OCI-LY7 (cell line): ENCODE data around the gene PDE2A. TPM values are rescaled to one million over a fixed set of nuclear protein-coding genes. Genes with fewer than 3 reads are reported as not detected.

ENCODE experiments used
- BruUV-seq: library from RNA; stranded (reverse); fragments of 400-500 nt; replicated peaks from 2 replicates; lab custom pipeline; 2021; lab: Mats Ljungman, UMichigan
- CTCF ChIA-PET: fragments of 300-600 bp; sonication (Branson Sonifier 250); formaldehyde crosslinking; loops from one replicate; lab custom pipeline; 2022; ENCODE audit warnings: antibody characterized with exemption; ENCODE audit not compliant: unreplicated experiment; lab: Charles Lee
- POLR2A ChIA-PET: fragments of 300-600 bp; sonication (Branson Sonifier 250); formaldehyde crosslinking; loops from one replicate; lab custom pipeline; 2022; ENCODE audit warnings: antibody characterized with exemption; lab: Charles Lee
- DNase-seq: peaks from one replicate; pipeline ENCODE4 v3.0.0-alpha.2; 2015; ENCODE audit warnings: low spot score
- H2AFZ ChIP-seq: fragments of 200-600 bp; sonication (generic), shearing (Covaris generic); 2 replicates; pipeline ENCODE4 v1.6.1; 2014; ENCODE audit warnings: mild to moderate bottlenecking, antibody characterized with exemption, low read length, moderate library complexity
- H3K27ac ChIP-seq: fragments of 200-600 bp; sonication (generic); 2 replicates; pipeline ENCODE4 v1.5.1; 2014; ENCODE audit warnings: mixed run types, low read depth, mild to moderate bottlenecking, moderate library complexity, low read length, inconsistent platforms; ENCODE audit not compliant: poor library complexity, severe bottlenecking
- H3K36me3 ChIP-seq: fragments of 200-600 bp; sonication (generic); 2 replicates; pipeline ENCODE4 v1.6.1; 2014; ENCODE audit warnings: mild to moderate bottlenecking, antibody characterized with exemption, low read length, moderate library complexity, mixed read lengths; ENCODE audit not compliant: insufficient read depth
- H3K4me1 ChIP-seq: fragments of 200-600 bp; sonication (generic); 2 replicates; pipeline ENCODE4 v1.5.1; 2014; ENCODE audit warnings: mild to moderate bottlenecking, low read length; ENCODE audit not compliant: insufficient read depth, poor library complexity, severe bottlenecking
- H3K4me2 ChIP-seq: fragments of 200-600 bp; sonication (generic); 2 replicates; pipeline ENCODE4 v1.6.1; 2014; ENCODE audit warnings: mild to moderate bottlenecking, low read length
- H3K4me3 ChIP-seq: fragments of 200-600 bp; sonication (generic); 2 replicates; pipeline ENCODE4 v1.5.1; 2014; ENCODE audit warnings: mild to moderate bottlenecking, low read depth, low read length; ENCODE audit not compliant: poor library complexity, severe bottlenecking
- H3K79me2 ChIP-seq: fragments of 200-600 bp; sonication (generic); 2 replicates; pipeline ENCODE4 v1.6.1; 2016; ENCODE audit warnings: low read depth, mild to moderate bottlenecking, low read length, moderate library complexity, mixed read lengths; ENCODE audit not compliant: insufficient read depth
- H3K9me2 ChIP-seq: fragments of 200-600 bp; sonication (generic); 2 replicates; pipeline ENCODE4 v1.6.1; 2016; ENCODE audit warnings: mild to moderate bottlenecking, low read length, mixed read lengths; ENCODE audit not compliant: insufficient read depth
- H3K9me3 ChIP-seq: fragments of 200-600 bp; sonication (generic); 2 replicates; pipeline ENCODE4 v1.6.1; 2014; ENCODE audit warnings: mild to moderate bottlenecking, mixed run types, low read length, mixed read lengths
- H4K20me1 ChIP-seq: fragments of 200-600 bp; sonication (generic); 2 replicates; pipeline ENCODE4 v1.6.1; 2014; ENCODE audit warnings: mild to moderate bottlenecking, antibody characterized with exemption, low read length, moderate library complexity, mixed read lengths; ENCODE audit not compliant: insufficient read depth
- EZH2phosphoT487 ChIP-seq: fragments of 200-600 bp; sonication (generic); IDR thresholded peaks from 2 replicates; pipeline ENCODE4 v1.6.1; 2018; ENCODE audit warnings: low read depth, borderline replicate concordance, mild to moderate bottlenecking, mixed run types, antibody characterized with exemption, low read length, moderate library complexity, mixed read lengths
- intact Hi-C: fragments of 100-400 bp; cut with micrococcal nuclease; formaldehyde crosslinking; loops from one replicate; pipeline ENCODE4 v1.10.0; 2022; ENCODE audit not compliant: unreplicated experiment
- total RNA-seq, 2 experiments: library from RNA; depleted of rRNA in 1 of 2; stranded (reverse); fragments of >200 nt in 1 of 2; shearing (Covaris generic) in 1 of 2; gene quantifications; 2 replicates each; pipeline ENCODE4 v1.2.3, GENCODE V29; 2014 to 2022
- TF ChIP-seq, protein P1 (sequence below): fragments of 200-600 bp; sonication (generic); conservative IDR thresholded peaks from 2 replicates; pipeline ENCODE4 v1.5.1; 2014; ENCODE audit warnings: mild to moderate bottlenecking, antibody characterized with exemption, low read length, moderate library complexity, mixed read lengths

PDE2A gene
- total RNA-seq, 2 experiments from 2014 or later: 0.68 TPM; not detected in 1

DNA sequence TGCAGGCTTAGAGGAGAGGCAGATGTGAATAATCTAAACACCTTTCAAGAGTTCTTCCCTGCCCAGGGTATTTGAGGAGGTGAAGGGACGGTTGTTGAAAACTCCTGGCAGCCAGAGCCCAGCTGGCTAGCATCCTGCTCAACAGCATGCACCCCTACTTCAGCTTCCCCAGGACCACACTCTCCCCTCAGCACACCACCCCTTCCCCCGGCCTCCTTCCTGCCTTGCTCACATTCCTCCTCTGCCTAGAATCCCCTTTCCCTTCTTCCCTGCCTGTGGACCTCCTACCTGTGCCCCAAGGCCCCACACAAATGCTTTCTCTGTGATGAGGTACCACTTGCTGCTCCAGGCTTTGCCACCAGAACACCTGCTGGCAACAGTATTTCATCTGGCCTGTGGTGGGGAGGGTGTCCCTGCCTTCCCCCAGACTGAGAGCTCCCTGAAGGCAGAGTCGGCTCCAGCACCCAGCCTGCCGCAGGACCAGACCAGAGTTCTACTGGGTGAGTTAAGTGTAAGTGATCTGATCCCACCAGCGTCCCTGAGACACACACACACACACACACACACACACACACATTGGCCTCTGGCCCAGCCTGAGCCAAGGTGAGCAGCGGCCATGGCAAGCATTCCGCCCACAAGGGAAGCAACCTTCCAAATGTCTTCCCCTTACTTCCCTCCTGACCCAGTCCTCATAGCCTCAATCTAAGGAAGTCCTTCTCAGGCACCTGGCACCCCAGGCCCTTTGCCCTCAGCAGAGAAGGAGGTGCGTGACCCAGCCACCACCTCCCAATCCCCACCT, 79.5 kb downstream of the PDE2A start:
- BruUV-seq: no TSS peak

DNA sequence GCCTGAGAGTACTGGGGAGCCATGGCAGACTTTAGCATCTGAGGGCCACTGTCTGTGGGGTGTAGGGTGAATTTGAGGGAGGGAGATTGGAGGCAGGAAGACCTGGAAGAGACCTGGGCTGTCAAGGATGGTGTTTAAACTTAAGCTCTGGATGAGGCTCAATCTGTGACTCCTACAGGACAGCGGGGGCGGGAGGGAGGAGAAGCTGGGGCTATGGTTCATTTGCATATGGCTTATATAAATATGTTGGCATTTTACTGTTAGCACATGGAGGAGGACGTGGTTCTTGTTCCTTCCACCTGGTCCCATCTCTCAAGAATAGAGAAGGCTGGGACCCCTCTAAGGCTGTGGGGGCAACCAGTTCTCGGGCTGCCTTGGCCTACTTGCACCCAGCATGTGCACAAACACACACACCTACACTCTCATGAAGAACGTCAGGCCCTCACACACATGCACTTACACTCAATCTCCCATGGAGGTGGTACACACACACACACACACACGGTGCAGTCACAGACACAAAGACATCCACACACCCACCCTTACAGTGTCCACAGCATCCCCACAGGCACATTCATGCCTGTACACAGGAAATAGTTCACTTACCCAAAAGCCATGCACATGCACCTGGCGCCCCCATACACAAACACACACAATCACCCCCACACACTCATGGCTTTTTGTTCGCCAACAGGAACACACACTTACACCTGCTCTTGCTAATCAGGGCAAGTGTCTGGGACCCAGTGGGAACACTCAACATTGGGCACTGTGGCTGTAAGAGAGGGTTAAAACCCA, 81.3 kb downstream of the PDE2A start:
- POLR2A ChIA-PET: no interaction called here
- Histone ChIP-seq H3K4me2 (peak overlapping the region; percentile 59), H3K9me2 (no peaks in the 10 kb centered on the region), H3K4me3 (no peak overlapping the region), H3K9me3 (no peaks in the 10 kb centered on the region), H3K79me2 (no peaks in the 10 kb centered on the region), H3K36me3 (no peaks in the 10 kb centered on the region), H3K27ac (no peak overlapping the region), H3K4me1 (peaks cover 28% of the 10 kb centered on the region), H4K20me1 (no peaks in the 10 kb centered on the region), H2AFZ (peak overlapping the region; percentile 39; the same call in 1 of the 2 replicates)
- DNase-seq: no peak
- intact Hi-C loops: no loop called here
- CTCF ChIA-PET: interaction anchor here (0.6 to 1.0 kb wide), 2 partner anchors 15 to 1653 kb away, joined by 3 to 5 read pairs; no protein-coding TSS in a partner anchor
- TF ChIP-seq, protein P1, sequence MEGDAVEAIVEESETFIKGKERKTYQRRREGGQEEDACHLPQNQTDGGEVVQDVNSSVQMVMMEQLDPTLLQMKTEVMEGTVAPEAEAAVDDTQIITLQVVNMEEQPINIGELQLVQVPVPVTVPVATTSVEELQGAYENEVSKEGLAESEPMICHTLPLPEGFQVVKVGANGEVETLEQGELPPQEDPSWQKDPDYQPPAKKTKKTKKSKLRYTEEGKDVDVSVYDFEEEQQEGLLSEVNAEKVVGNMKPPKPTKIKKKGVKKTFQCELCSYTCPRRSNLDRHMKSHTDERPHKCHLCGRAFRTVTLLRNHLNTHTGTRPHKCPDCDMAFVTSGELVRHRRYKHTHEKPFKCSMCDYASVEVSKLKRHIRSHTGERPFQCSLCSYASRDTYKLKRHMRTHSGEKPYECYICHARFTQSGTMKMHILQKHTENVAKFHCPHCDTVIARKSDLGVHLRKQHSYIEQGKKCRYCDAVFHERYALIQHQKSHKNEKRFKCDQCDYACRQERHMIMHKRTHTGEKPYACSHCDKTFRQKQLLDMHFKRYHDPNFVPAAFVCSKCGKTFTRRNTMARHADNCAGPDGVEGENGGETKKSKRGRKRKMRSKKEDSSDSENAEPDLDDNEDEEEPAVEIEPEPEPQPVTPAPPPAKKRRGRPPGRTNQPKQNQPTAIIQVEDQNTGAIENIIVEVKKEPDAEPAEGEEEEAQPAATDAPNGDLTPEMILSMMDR: no peak
- TF ChIP-seq EZH2phosphoT487: no peak
- BruUV-seq: no TSS peak

More for the DNA sequence above, 79.5 kb downstream of the PDE2A start:
- ChIA-PET CTCF (no interaction called here), POLR2A (no interaction called here)
- no peak for DNase-seq
- Histone ChIP-seq H3K4me1 (peaks cover 28% of the 10 kb centered on the region), H3K4me3 (no peak overlapping the region), H3K4me2 (no peak overlapping the region), H3K79me2 (no peaks in the 10 kb centered on the region), H4K20me1 (no peaks in the 10 kb centered on the region), H3K36me3 (no peaks in the 10 kb centered on the region), H3K27ac (no peak overlapping the region), H3K9me3 (no peaks in the 10 kb centered on the region), H2AFZ (no peak overlapping the region), H3K9me2 (no peaks in the 10 kb centered on the region)
- intact Hi-C loops: no loop called here
- TF ChIP-seq, protein P1: no peak
- no peak for TF ChIP-seq EZH2phosphoT487
